Osteoblast (primary cell): ENCODE data around the gene MINK1. TPM values are rescaled to one million over a fixed set of nuclear protein-coding genes. Genes with fewer than 3 reads are reported as not detected.

Experiments used
- DNase-seq: peaks from one replicate; pipeline ENCODE4 v3.0.0; 2011; ENCODE audit warnings: low spot score, mixed read lengths; ENCODE audit not compliant: insufficient read length; ENCODE audit errors: missing footprints
- H2AFZ ChIP-seq: 2 replicates; pipeline ENCODE4 v1.6.0; 2011; ENCODE audit warnings: mild to moderate bottlenecking, low read length
- H3K27ac ChIP-seq: 2 replicates; pipeline ENCODE4 v1.5.1; 2011; ENCODE audit warnings: mild to moderate bottlenecking, low read depth, low read length, moderate library complexity
- H3K27me3 ChIP-seq: 2 replicates; pipeline ENCODE4 v1.6.0; 2012; ENCODE audit warnings: mild to moderate bottlenecking, control low read depth, inconsistent platforms, low read length, moderate library complexity; ENCODE audit not compliant: insufficient read depth
- H3K36me3 ChIP-seq: 2 replicates; pipeline ENCODE4 v1.5.1; 2011; ENCODE audit warnings: mild to moderate bottlenecking, low read length, control low read depth, moderate library complexity; ENCODE audit not compliant: insufficient read depth
- H3K4me1 ChIP-seq: 2 replicates; pipeline ENCODE4 v1.5.1; 2011; ENCODE audit warnings: mild to moderate bottlenecking, low read length, control low read depth, moderate library complexity; ENCODE audit not compliant: insufficient read depth
- H3K4me2 ChIP-seq: 2 replicates; pipeline ENCODE4 v1.6.0; 2011; ENCODE audit warnings: mild to moderate bottlenecking, low read length; ENCODE audit not compliant: insufficient read depth
- H3K4me3 ChIP-seq: fragments of 200-600 bp; sonication (generic); 3 replicates; pipeline ENCODE4 v1.5.1; 2012; ENCODE audit warnings: mild to moderate bottlenecking, low read length, inconsistent platforms; ENCODE audit not compliant: insufficient read depth
- H3K79me2 ChIP-seq: 2 replicates; pipeline ENCODE4 v1.6.0; 2012; ENCODE audit warnings: mild to moderate bottlenecking, low read length, control low read depth, inconsistent platforms; ENCODE audit not compliant: insufficient read depth
- H3K9me3 ChIP-seq: 2 replicates; pipeline ENCODE4 v1.5.1; 2011; ENCODE audit warnings: low read depth, low read length, control low read depth
- H4K20me1 ChIP-seq: 2 replicates; pipeline ENCODE4 v1.6.0; 2012; ENCODE audit warnings: mild to moderate bottlenecking, low read length, control low read depth; ENCODE audit not compliant: insufficient read depth
- total RNA-seq: library from RNA; depleted of rRNA; stranded (reverse); fragments of >200 nt; gene quantifications from 2 replicates; pipeline ENCODE4 v1.2.3, GENCODE V29; 2012
- TF ChIP-seq, protein P1 (sequence below): IDR thresholded peaks from 2 replicates; pipeline ENCODE4 v1.5.1; 2011; ENCODE audit warnings: mild to moderate bottlenecking, low read depth, low read length, moderate library complexity; ENCODE audit errors: extremely low read depth

MINK1 gene
- total RNA-seq, 1 donor, result 34.4 TPM

GRCh38 chr17:4940555-4941318 lies 107.6 kb downstream of the MINK1 start:
- Histone ChIP-seq H2AFZ (peak overlapping the region; percentile 93), H3K4me1 (peaks cover 43% of the 10 kb centered on the region), H3K4me2 (peak overlapping the region; percentile 98), H3K4me3 (peak overlapping the region; percentile 95), H3K27me3 (no peaks in the 10 kb centered on the region), H3K36me3 (peaks cover 61% of the 10 kb centered on the region), H3K27ac (peak overlapping the region; percentile 91), H3K9me3 (no peaks in the 10 kb centered on the region), H4K20me1 (peaks cover 46% of the 10 kb centered on the region), H3K79me2 (peaks cover 73% of the 10 kb centered on the region)
- peak; percentile 96 for DNase-seq
- TF ChIP-seq, protein P1, sequence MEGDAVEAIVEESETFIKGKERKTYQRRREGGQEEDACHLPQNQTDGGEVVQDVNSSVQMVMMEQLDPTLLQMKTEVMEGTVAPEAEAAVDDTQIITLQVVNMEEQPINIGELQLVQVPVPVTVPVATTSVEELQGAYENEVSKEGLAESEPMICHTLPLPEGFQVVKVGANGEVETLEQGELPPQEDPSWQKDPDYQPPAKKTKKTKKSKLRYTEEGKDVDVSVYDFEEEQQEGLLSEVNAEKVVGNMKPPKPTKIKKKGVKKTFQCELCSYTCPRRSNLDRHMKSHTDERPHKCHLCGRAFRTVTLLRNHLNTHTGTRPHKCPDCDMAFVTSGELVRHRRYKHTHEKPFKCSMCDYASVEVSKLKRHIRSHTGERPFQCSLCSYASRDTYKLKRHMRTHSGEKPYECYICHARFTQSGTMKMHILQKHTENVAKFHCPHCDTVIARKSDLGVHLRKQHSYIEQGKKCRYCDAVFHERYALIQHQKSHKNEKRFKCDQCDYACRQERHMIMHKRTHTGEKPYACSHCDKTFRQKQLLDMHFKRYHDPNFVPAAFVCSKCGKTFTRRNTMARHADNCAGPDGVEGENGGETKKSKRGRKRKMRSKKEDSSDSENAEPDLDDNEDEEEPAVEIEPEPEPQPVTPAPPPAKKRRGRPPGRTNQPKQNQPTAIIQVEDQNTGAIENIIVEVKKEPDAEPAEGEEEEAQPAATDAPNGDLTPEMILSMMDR, result no peak

GRCh38 chr17:4941319-4941610 lies 108.1 kb downstream of the MINK1 start:
- peaks cover 48% of the 10 kb centered on the region for H3K4me1 ChIP-seq
- H3K4me2 ChIP-seq, result peak overlapping the region; percentile 98
- H4K20me1 ChIP-seq, result peaks cover 51% of the 10 kb centered on the region
- peak overlapping the region; percentile 91 for H3K27ac ChIP-seq
- H3K9me3 ChIP-seq, result no peaks in the 10 kb centered on the region
- H3K36me3 ChIP-seq, result peaks cover 64% of the 10 kb centered on the region
- TF ChIP-seq, protein P1, result no peak
- H3K27me3 ChIP-seq, result no peaks in the 10 kb centered on the region
- H2AFZ ChIP-seq, result no peak overlapping the region
- peak; percentile 55 for DNase-seq
- peak overlapping the region; percentile 95 for H3K4me3 ChIP-seq
- H3K79me2 ChIP-seq, result peaks cover 78% of the 10 kb centered on the region

DNA sequence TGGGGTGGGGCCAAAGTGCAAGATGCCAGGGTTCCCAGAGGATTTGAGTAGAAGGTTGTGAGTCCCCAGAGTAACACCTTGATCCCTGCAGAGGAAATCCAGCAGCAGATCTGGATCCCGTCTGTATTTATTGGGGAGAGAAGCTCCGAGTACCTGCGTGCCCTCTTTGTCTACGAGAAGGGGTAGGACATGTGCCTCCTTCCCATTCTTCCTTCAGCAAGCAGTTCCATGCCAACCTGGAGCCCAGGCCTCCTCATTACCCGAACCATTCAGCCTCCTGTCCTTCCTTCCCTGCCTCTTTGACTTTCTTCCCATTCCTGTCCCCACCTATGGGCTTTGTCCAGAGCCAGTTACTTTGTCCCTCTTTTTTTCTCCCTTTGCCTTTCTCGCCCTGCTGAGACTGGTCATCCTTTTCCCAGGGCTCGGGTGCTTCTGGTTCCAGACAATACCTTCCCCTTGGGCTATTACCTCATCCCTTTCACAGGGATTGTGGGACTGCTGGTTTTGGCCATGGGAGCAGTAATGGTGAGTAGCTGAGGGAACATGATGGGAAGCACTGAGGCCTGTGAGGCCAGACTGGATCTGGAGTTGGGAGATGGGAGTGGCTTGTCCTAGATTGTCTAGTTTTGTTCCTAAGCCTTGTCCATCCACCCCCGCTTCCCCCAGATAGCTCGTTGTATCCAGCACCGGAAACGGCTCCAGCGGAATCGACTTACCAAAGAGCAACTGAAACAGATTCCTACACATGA lies 109.8 kb downstream of the MINK1 start:
- TF ChIP-seq, protein P1, result no peak
- Histone ChIP-seq H4K20me1 (peaks cover 65% of the 10 kb centered on the region), H3K36me3 (peaks cover 57% of the 10 kb centered on the region), H3K4me2 (no peak overlapping the region), H3K27me3 (no peaks in the 10 kb centered on the region), H2AFZ (no peak overlapping the region), H3K27ac (peak overlapping the region; percentile 27), H3K4me3 (no peak overlapping the region), H3K9me3 (no peaks in the 10 kb centered on the region), H3K4me1 (peaks cover 56% of the 10 kb centered on the region), H3K79me2 (peaks cover 92% of the 10 kb centered on the region)
- peak; percentile 77 for DNase-seq

- peaks cover 51% of the 10 kb centered on the region for H3K36me3 ChIP-seq
- TF ChIP-seq, protein P1, result no peak
- H4K20me1 ChIP-seq, result peaks cover 61% of the 10 kb centered on the region
- peak overlapping the region; percentile 68 for H3K27ac ChIP-seq
- no peaks in the 10 kb centered on the region for H3K27me3 ChIP-seq
- peak; percentile 1 for DNase-seq
- H3K79me2 ChIP-seq, result peaks cover 83% of the 10 kb centered on the region
- H3K4me3 ChIP-seq, result no peak overlapping the region
- no peaks in the 10 kb centered on the region for H3K9me3 ChIP-seq
- no peak overlapping the region for H2AFZ ChIP-seq
- peaks cover 50% of the 10 kb centered on the region for H3K4me1 ChIP-seq
- peak overlapping the region; percentile 92 for H3K4me2 ChIP-seq
Observed at GRCh38 chr17:4944163-4944553, 111.0 kb downstream of the MINK1 start.
